Esophagus muscularis mucosa (tissue), 3 donors: ENCODE measurements around the gene IMMP1L.

ENCODE experiments used
- EP300 ChIP-seq: sonication (generic); formaldehyde crosslinking; IDR thresholded peaks from one replicate; pipeline ENCODE4 v1.6.1; 2017; ENCODE audit warnings: antibody characterized with exemption
- POLR2A ChIP-seq: fragments of 450-650 bp; IDR thresholded peaks from one replicate; pipeline ENCODE4 v1.6.1; 2017; ENCODE audit warnings: antibody characterized with exemption, moderate library complexity, mild to moderate bottlenecking, low read depth
- POLR2AphosphoS5 ChIP-seq, 2 donors: sonication (generic); formaldehyde crosslinking; IDR thresholded peaks; one replicate each; pipeline ENCODE4 v1.6.1; 2017; ENCODE audit warnings: antibody characterized with exemption in 2 of 2

DNA sequence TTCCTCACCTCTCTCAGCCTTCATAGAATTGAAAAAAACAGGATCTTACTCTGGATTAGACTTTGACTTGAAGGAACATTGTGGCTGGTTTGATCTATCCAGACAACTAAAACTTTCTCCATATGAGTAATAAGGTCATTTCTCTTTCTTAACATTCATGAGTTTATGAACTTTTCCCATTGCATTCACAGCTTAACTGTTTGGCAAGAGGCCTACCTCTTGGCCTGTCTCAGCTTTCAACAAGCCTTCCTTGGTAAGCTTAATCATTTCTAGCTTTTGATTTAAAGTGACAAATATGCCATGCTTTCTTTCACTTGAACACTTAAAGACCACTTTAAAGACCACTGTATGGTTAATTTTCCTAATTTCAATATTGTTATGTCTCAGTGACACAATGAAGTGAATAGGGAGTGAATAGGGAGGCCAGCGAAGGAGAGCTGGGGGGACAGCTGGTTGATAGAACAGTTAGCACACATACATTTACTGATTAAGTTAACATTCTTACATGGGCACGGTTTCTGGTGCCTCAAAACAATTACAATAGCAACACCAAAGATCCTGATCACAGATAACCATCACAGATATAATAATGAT lies 17.0 kb downstream of the IMMP1L start:
- TF ChIP-seq POLR2AphosphoS5 (IDR thresholded peaks at IDR 0.05), result no peak
- no peak for TF ChIP-seq POLR2A
- no peak for TF ChIP-seq EP300
